GM19023 (cell line): ENCODE measurements around the gene LYSMD1.
A peak's percentile ranks its signal among the peaks of the same experiment; 100 is the strongest.

Source experiments
- ATAC-seq: cut with Tn5 transposase; IDR thresholded peaks from one replicate; pipeline ENCODE4 v1.9.1; 2021; ENCODE audit warnings: mild to moderate bottlenecking, moderate library complexity; ENCODE audit not compliant: unreplicated experiment

The LYSMD1 gene

GRCh38 chr1:151176514-151177045 is 10.9 kb upstream of the LYSMD1 start:
- no peak for ATAC-seq

- ATAC-seq = no peak
Observed at GRCh38 chr1:151175863-151176262, 10.2 kb upstream of the LYSMD1 start, which contains the start of gene TMOD4. TSS of gene TMOD4 (minus strand) at chr1:151175981. CDS start at chr1:151174875, 1,106 bp downstream.

- no peak for ATAC-seq
Observed at GRCh38 chr1:151175041-151175741, 9.5 kb upstream of the LYSMD1 start.

GRCh38 chr1:151171190-151171589 is 5.5 kb upstream of the LYSMD1 start:
- no peak for ATAC-seq

- no peak for ATAC-seq
Observed at GRCh38 chr1:151167116-151167515, 1.4 kb upstream of the LYSMD1 start.

GRCh38 chr1:151166505-151166956 is 829 bp upstream of the LYSMD1 start:
- no peak for ATAC-seq

- ATAC-seq = no peak
Observed at GRCh38 chr1:151165281-151165737, 393 bp downstream of the LYSMD1 start.

- ATAC-seq = no peak
Observed at GRCh38 chr1:151164732-151165280, 896 bp downstream of the LYSMD1 start.

- ATAC-seq = no peak
Observed at GRCh38 chr1:151159373-151159772, 6.3 kb downstream of the LYSMD1 start.

GRCh38 chr1:151158751-151159251 is 6.9 kb downstream of the LYSMD1 start:
- ATAC-seq = no peak

- ATAC-seq = no peak
Observed at GRCh38 chr1:151158326-151158725, 7.4 kb downstream of the LYSMD1 start.

GRCh38 chr1:151157067-151157531 is 8.6 kb downstream of the LYSMD1 start:
- ATAC-seq = no peak

- peak; percentile 82 for ATAC-seq
Observed at GRCh38 chr1:151156515-151156819, 9.2 kb downstream of the LYSMD1 start, which contains the start of gene TNFAIP8L2. TSS of gene TNFAIP8L2 (plus strand) at chr1:151156649. CDS start at chr1:151158698, 2,049 bp downstream.

- no peak for ATAC-seq
Observed at GRCh38 chr1:151147665-151148064, 18.0 kb downstream of the LYSMD1 start.

GRCh38 chr1:151147132-151147503 is 18.6 kb downstream of the LYSMD1 start:
- no peak for ATAC-seq

- peak; percentile 99 for ATAC-seq
Observed at GRCh38 chr1:151146412-151147131, 19.1 kb downstream of the LYSMD1 start, which contains the start of gene SEMA6C. TSS of gene SEMA6C (minus strand) at chr1:151146631. CDS start at chr1:151142621, 4,010 bp downstream.

- peak; percentile 5 for ATAC-seq
Observed at GRCh38 chr1:151146072-151146411, 19.7 kb downstream of the LYSMD1 start.

- ATAC-seq = no peak
Observed at GRCh38 chr1:151145304-151146071, 20.2 kb downstream of the LYSMD1 start.

- no peak for ATAC-seq
Observed at GRCh38 chr1:151144474-151145303, 21.0 kb downstream of the LYSMD1 start.

- no peak for ATAC-seq
Observed at GRCh38 chr1:151143986-151144385, 21.7 kb downstream of the LYSMD1 start.
